NCI-H69 (cell line): ENCODE data around the gene DYNC2H1.
"Not testable (repeated sequence)": the region's sequence is repeated elsewhere in the genome, so short reads cannot be mapped to it uniquely, and the experiment has no call there.

Experiments used
- DNase-seq: peaks from one replicate; lab custom pipeline; 2025; lab: John Stamatoyannopoulos, UW

Gene DYNC2H1

DNA sequence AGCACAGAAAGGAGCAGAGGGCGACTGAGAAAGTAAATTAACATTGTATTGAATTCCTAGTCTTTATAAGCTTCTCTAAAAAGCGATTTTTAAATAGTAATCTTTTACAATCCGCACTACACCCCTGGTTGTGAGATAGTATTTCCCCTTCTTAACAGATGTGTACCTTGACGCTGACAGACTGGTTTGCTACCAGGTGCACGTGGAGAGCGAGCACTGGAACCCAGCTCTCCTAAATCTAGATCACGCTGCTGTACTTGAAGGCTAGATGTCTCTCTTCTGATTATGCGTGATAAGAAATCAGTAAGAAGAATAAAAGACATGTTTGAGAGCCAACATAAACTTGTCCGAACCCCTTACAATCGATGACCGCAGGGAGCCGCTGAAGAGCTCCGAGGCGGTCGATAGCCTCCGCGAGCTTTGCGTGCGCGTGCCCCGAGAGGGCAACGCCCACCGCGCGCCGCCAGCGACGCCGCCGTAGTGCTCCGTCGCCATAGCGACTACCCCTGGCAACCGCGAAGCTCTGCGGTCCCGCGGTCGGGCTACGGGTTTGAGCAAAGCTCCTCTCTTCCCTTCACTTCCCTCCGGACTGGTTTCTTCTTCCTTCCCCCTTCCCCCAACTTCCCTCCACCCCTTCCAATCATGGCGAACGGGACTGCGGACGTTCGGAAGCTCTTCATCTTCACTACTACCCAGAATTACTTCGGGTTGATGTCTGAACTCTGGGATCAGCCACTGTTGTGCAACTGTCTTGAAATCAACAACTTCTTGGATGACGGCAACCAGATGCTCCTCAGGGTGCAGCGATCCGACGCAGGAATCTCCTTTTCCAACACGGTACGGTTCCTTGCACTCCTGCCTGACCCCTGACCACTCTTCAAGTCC is at the start of gene DYNC2H1:
Gene DYNC2H1 (plus strand): TSS at position 494 of the 885 bp plus-strand sequence. CDS start 149 bp downstream, at position 643.
- peak; percentile 97 for DNase-seq

DNA sequence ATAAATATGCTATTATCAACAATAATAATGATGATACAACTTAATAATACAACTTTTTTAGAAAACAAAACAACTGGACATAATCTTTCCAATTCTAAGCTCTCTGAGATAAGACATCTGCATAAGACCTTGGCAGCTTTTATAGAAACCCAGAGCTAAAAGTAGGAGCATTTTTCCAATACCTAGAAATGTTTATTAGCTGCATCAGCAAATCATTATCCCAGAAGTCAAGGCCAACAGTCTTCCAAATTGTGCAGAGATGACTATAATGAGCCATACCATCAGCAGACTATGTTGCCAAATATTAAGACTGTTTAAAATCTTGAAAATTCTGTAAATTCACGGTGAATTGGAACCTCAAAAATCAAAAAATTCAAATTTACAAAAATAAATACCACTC is 47.6 kb upstream of the DYNC2H1 start:
- DNase-seq: no peak

DNA sequence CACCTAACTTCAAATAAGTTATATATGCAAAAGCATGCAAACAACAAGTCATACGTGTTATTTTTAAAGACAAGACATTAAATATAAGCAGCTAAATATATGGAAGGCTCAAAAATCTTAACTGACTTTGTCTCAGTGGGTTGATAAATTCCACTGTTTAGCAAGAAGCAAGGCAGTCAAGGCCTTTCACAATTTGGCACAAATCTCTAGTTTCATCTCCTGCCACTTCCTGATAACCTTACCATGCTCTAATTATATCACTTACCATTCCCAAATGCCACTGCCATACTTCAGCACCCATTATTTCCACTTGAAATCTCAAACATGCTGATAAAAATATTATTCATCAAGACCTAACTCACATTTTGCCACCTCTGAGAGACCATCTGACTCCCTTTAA is 42.1 kb upstream of the DYNC2H1 start:
- DNase-seq: no peak

DNA sequence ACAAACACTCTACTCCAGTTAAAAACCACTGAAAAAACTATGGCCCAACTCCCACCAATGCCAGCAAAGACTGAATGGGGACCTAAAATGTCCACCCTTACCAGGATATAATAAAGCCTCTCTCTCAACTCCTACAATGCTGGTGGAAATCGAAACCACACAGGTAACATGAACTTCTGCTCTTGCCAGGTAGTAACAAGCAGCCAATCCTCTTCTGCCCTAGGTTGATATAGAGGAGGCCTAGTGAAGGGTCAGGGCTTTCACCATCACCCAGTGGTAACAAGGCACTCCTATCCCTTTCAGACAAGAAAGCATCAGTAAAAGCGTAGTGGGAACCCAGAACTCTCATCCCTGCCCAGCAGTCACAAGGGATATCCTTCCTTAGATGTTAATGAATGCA is 39.9 kb upstream of the DYNC2H1 start:
- peak; percentile 6 for DNase-seq

- no peak for DNase-seq
Measured at GRCh38 chr11:103070142-103070541, 39.1 kb upstream of the DYNC2H1 start.

- no peak for DNase-seq
Measured at GRCh38 chr11:103071008-103071407, 38.2 kb upstream of the DYNC2H1 start.

- no peak for DNase-seq
Measured at GRCh38 chr11:103076361-103076760, 32.9 kb upstream of the DYNC2H1 start.

DNA sequence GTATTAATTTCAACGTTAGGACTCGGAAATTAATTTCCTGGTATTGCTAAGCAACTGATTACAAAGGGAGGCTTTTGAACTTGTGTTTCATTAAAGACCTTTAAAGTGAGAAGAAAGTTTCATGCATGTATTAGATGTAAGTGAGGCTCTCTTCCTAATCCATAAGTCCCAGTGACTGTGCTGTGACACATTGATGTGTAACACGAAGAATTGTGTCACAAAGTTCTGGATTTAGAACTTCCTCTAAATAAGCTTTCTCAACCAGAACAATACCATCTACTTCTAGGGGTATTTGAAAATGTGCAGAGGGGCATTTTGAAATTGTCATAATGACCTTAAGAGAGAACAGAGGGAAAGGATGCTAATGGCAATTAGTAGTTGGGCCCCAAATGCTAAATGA is 31.7 kb upstream of the DYNC2H1 start:
- DNase-seq: no peak

DNA sequence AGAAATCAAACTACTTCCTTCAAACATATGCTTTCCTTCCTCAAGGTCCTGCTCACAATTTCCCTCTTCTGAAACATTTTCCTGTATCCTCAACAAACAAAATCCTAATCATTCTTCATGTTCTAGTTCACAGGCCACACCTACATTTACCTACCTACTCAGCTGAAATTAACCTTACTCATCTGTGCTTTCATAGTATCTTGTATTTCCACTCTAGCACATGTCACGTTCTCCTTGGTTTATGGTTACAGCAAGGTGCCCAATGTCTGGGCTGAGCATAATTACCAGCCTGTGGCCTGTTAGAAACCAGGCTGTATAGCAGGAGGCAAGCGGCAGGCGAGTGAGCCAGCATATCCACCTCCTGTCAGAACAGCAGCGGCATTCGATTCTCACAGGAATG is 30.5 kb upstream of the DYNC2H1 start:
- no peak for DNase-seq

- no peak for DNase-seq
Measured at GRCh38 chr11:103079833-103080232, 29.4 kb upstream of the DYNC2H1 start.

DNA sequence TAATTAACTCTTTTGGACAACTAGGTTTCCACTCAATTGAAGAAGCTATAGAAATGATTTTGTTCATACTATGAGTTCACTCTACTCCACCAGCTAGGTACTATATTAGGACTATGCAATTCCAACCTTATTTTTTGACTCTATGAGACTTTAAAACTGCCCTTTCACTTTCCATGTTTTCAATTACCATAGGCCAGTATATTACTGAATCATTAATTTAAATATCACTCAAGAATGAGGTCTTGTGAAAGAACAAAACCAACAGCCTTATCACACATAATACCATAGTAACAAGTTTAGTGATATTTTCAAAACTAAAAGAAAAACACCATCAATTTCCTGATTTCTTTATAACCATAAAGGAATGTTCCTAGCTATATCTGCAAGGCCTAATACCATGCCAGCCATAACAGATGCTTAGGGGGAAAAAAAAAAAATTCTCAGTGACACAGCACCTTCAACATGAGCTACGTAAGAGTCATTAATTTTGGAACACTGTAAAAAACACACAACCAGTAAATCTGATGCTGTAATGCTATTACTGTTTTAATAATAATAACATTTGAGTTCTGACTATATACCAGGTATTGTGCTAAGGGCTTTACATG is 23.4 kb upstream of the DYNC2H1 start:
- DNase-seq: no peak

DNA sequence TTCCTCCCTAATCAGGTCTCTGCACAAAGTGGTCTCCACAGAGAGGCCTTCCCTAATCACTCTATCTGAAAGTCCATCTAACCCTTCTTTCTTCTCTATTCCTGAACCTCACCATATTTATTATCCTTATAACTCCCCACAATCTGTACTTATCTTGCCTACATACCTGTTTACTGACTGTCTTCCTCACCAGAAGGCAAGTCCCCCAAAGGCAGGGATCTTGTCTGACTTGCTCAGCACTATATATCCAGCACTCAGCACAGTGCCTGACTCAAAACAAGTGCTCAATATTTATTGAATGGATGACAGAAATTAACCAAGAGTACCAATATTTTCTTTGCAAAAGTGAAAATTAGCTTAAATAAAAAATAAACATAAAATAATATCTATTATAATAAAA is 22.8 kb upstream of the DYNC2H1 start:
- DNase-seq: no peak

GRCh38 chr11:103091064-103091800 is 18.0 kb upstream of the DYNC2H1 start:
- peak; percentile 78 for DNase-seq

GRCh38 chr11:103091801-103092524 is 17.3 kb upstream of the DYNC2H1 start, which contains the start of gene DCUN1D5:
Gene DCUN1D5, minus strand, starts transcription at chr11:103092160. Its CDS starts 288 bp downstream, at chr11:103091872.
- peak; percentile 97 for DNase-seq

DNA sequence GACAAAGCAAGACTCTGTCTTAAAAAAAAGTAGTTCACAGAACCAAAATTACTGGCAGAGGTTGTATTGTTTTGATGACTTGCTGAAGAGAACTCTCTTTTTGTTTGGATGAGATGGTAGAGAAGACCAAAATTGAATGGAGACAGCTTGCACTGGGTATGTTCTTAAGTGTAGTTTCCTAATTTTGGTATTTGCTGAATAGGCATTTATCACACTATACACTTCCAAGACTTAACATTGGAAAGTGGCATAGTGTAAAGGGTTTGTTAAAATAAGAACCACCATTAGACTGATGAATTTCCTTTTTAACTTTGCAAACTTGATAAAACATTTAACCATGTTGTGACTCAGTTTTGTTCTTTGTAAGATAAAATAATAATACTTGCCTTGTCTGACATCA is 11.9 kb upstream of the DYNC2H1 start:
- no peak for DNase-seq

DNA sequence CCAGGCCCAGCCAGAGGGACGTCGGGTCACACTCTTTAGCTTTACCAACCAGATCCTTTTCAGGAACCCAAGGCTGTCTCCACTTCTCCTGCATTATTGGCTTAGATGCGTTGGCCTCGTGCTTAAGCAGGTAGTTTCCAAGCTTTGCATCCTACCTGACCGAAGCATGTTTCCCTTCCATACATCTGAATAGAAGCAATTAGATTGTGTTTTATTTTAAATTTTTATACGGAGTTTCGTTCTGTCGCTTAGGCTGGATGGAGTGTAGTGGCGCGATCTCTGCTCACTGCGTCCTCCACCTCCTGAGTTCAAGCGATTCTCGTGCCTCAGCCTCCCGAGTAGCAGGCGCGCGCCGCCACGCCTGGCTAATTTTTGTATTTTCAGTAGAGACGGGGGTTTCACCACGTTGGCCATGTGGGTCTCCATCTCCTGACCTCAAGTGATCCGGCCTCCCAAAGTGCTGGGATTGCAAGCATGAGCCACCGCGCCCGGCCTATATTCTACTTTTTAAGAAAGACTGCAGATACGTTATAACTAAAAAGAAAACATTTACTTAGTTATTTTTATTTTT is 677 bp downstream of the DYNC2H1 start:
- DNase-seq: peak; percentile 49

DNA sequence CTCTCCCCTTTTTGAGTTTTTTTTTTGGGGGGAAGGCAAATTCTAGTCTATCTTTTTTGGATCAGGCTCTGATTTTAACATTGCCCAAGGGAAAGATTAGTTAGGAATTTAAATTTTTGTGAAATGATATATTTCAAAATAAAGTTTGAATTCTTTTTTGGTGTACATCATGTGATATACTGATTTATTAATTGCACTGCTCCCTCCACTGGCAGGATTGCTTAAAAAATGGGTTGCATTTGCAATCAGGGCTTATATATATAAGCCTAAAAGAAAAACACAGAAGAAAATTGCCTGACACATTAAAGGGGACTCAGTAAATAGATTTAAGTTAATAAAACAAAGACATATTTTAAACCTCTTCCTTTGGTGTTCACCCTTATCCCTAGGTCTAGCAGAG is 1.2 kb downstream of the DYNC2H1 start:
- DNase-seq: no peak

GRCh38 chr11:103111400-103111799 is 2.2 kb downstream of the DYNC2H1 start:
- no peak for DNase-seq

DNA sequence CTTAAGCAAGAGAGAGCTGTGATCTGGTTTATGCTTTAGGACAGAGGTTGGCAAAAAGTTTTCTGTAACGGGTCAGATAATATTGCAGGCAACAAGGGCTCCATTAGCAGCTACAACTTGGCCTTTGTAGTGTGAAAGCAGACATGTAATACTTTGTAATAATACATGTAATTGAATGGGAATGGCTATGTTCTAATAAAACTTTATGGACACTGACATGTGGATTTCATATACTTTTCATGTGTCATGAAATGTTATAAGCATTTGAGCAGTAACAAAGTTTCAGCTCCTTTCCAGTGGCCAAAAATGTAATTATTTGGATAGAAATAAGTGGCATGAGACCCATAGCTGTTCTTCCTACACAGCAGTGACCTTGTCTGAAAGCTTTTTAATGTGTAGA is 3.1 kb downstream of the DYNC2H1 start:
- no peak for DNase-seq

DNA sequence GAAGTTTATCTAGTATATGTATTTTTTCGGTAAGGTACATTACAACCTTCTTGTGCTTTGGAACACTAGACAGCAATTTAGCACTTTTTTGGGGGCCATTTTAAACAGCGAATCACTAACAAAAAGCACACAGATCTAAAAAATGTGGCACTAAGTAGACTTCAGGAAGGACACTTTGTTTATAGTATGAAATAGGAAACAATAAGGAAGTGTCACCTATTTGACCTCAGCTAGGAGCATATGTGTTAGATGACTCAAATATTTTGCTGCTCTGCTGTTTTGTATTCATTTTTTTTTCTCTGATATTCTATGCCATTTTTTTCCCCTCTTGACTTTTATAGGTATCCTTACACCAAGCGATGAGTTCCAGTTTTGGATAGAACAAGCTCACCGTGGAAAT is 5.6 kb downstream of the DYNC2H1 start:
- DNase-seq: no peak

DNA sequence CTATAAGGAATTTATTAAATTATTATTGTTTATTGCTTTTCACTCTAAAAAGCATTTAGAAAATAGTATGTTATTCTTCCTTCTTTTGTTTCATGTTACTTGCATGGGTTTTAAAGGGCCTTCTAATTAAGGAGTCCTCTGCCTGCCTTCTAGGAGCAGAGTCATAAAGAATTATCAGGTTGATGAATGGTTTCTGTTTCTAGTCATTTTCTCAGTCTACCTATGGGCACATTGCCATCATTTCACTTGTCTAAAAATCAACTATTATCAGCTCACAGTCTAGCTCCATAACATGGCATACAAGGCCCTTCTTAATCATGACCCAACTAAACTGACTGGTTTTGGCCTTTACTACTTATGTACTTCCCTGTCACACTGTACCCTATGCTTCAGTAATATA is 16.2 kb downstream of the DYNC2H1 start:
- no peak for DNase-seq

DNA sequence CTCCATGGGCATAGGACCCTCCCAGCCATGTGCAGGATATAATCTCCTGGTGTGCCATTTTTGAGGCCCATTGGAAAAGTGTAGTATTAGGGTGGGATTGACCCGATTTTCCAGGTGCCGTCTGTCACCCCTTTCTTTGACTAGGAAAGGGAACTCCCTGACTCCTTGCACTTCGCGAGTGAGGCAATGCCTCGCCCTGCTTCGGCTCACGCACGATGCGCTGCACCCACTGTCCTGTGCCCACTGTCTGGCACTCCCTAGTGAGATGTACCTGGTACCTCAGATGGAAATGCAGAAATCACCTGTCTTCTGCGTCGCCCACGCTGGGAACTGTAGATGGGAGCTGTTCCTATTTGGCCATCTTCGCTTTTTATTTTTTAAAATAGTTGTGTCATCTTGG is 32.8 kb downstream of the DYNC2H1 start:
- DNase-seq: not testable (repeated sequence)
